SKM-1 (cell line): Measurements from ENCODE around the gene APLP2.
A peak's percentile ranks its signal among the peaks of the same experiment; 100 is the strongest.

ENCODE experiments used
- DNase-seq: peaks from one replicate; lab custom pipeline; 2025; ENCODE audit not compliant: unreplicated experiment; lab: John Stamatoyannopoulos, UW

The APLP2 gene

DNA sequence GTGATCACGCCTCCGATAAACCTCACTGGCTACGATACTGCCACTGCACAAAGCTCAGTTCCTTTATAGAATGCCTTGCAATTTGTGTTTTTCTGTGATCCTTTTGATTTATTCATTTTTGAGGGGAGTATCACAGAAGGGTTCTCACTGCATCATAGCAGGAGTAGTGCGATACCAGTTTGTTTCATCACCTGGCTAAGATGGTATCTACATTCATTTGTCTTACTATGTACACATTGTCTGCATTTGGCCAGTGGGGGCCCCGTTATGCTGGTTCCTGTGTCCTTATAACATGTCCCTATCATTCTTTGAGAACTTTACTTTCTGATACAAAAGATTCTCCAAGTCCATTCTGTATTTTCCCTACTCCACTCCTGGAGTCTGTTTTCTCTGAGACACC, 44.6 kb downstream of the APLP2 start:
- no peak for DNase-seq

- DNase-seq: no peak
Observed at GRCh38 chr11:130114726-130115125, 45.0 kb downstream of the APLP2 start.

- DNase-seq: no peak
Observed at GRCh38 chr11:130115218-130115617, 45.5 kb downstream of the APLP2 start.

GRCh38 chr11:130118165-130118564, 48.5 kb downstream of the APLP2 start:
- no peak for DNase-seq

- no peak for DNase-seq
Observed at GRCh38 chr11:130118636-130119387, 49.1 kb downstream of the APLP2 start.

DNA sequence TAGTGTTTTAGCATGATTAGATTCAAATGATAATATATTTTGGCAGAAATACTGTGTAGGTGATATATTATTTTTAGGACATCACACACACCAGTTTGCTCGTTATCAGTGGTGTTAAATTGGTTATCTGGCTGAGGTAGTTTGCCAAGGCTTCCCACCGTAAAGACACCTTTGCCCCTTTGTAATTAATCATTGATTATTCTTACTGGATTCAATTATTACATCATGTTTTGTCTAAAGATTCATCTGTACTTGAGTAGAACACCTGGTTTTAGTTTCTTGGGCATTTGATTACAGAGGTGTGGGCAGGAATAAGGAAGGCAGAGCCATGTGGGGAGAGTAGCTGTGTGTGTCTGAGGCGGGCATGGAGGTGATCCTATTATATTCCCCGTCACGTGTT, 50.4 kb downstream of the APLP2 start:
- DNase-seq: no peak

DNA sequence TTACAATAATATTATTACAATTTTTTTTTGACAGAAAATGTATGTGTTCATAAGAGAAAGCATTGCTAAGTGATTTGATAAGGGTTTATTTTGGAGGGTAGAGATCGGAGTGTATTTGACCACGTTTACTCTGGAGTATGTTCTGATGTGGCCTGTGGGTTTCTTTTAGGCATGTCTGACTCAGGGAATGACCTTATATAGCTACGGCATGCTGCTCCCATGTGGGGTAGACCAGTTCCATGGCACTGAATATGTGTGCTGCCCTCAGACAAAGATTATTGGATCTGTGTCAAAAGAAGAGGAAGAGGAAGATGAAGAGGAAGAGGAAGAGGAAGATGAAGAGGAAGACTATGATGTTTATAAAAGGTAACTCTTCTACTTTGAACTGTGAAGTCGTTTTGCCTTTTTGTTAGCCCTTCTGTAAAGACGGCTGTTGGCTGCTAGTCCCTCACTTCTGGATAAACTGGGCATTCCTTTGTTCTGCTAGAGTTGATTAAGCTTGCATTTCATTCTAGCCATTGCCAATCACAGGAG, 51.8 kb downstream of the APLP2 start:
- DNase-seq: no peak

- no peak for DNase-seq
Observed at GRCh38 chr11:130122141-130122575, 52.5 kb downstream of the APLP2 start.

GRCh38 chr11:130123414-130124040, 53.8 kb downstream of the APLP2 start:
- DNase-seq: no peak

DNA sequence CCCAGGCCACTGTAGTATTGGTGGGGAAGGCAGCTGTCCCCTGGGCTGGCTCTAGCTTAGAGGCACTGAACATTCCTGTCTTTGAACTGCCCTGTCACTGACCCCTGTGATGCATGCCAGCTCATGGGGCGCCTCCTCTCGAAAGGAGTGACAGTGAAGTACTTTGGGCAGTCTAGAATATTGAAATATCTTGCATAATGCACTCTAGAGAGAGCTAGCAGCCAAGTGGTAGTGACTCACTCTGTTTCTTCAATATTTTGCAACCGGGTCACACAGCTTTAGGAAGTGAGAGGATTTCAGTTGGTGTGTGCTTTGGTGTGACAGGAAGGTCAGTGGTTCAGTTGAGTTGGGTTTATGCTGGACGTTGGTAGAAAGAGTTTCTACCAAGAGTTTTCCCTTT, 54.4 kb downstream of the APLP2 start:
- DNase-seq: peak; percentile 99

- no peak for DNase-seq
Observed at GRCh38 chr11:130125638-130126037, 55.9 kb downstream of the APLP2 start.

DNA sequence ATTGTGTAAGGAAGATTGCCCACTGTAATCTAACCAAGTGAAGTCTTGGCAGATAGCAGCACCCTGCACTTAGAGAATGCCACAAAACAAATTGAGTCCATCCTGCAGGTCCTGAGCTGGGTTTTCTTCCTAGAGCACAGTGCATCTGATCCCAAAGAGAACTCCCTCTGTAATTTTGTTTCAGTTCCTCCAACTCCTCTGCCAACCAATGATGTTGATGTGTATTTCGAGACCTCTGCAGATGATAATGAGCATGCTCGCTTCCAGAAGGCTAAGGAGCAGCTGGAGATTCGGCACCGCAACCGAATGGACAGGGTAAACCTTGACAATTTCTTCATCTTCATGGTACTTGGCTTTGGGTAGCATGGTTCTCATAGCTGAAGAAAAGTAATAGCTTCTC, 56.8 kb downstream of the APLP2 start:
- DNase-seq: no peak

GRCh38 chr11:130127509-130127908, 57.8 kb downstream of the APLP2 start:
- no peak for DNase-seq

- DNase-seq: peak; percentile 28
Observed at GRCh38 chr11:130128626-130129025, 58.9 kb downstream of the APLP2 start.

- no peak for DNase-seq
Observed at GRCh38 chr11:130129922-130130321, 60.2 kb downstream of the APLP2 start.

DNA sequence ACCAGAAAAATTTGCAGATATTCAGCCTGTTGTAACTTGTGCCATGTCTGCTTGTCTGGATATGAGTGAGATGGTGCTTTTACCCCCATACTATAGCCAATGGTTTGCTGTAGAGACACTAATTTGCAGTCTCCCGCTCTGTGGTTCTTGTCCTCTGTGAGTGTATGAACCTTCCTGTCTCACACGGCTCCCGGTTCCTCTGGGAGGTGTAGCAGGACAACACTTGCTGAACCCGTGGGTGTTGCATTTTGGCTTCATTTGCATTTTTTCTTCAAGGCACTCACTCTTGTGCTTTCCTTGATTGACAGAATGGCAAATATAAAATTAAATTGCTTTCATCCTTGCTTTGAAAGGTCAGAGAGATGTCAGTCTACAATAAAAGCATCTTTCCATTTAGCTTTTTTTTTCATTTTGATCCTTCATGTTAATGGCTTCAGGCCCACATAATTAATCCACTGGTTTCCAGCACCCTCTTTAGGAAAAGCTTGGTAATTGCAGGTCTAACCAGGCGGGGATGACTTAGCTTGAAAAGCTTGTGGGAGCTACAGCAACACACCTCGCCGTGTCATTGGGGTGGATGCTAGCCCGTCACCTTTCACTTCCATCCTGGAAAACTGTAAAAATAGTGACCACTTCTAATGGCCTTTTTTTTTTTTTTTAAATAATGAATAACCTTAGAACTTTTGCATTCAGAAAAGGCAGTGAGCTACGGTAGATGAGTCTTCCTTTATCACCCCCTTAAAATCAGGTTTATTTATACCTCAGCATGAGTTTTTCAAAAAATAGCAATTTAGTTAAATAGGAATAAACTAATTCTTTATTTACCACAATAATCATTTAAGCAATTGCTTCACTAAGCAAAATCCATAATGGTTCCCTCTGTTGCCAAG, 62.5 kb downstream of the APLP2 start:
- peak; percentile 46 for DNase-seq

GRCh38 chr11:130133716-130134115, 64.0 kb downstream of the APLP2 start:
- no peak for DNase-seq

DNA sequence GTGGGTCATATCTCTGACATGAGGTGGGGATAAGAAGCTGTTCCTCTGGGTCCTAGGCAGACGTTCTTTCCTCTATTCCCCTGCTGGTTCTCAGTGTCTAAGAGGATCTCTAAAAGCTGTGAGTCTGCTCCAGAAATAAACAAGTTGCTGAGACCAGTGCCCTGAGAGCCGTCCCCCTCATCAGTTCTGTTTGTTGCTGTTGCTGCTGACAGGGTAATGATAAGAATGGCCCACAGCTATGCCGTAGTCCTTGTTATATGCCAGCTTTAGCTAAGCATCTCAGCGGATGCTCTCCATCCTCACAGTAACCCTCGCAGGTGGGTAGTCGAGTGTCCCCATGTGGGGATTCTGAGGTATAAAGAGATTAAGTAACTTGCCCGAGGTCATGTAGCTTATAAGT, 66.4 kb downstream of the APLP2 start:
- DNase-seq: no peak

- no peak for DNase-seq
Observed at GRCh38 chr11:130137999-130138398, 68.3 kb downstream of the APLP2 start.

DNA sequence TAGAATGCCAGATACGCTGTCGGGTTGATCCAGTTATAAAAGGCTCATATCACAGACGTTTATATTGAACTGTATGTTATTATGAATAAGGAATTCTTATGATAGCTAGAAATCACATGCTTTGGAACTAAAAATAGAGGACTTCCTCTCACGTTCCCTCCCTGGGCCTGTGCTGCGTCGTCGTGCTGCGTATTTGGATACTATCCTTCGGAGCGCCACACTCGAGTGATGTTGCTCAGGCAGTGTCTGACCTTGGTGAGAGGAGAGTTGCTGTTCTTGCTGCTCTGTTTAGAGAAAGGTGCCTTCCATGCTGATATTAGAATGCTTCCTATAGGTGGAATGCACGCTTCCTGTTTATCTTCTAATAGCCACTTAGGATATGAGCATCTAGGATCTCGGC, 69.7 kb downstream of the APLP2 start:
- DNase-seq: no peak

GRCh38 chr11:130141561-130142341, 72.1 kb downstream of the APLP2 start:
- no peak for DNase-seq
